ENCODE measurements around the gene ZNF316.

The ZNF316 gene

GRCh38 chr7:6691103-6691502 lies 54.0 kb downstream of the ZNF316 start:
- no peak for DNase-seq (ENCODE audit: low spot score)

DNA sequence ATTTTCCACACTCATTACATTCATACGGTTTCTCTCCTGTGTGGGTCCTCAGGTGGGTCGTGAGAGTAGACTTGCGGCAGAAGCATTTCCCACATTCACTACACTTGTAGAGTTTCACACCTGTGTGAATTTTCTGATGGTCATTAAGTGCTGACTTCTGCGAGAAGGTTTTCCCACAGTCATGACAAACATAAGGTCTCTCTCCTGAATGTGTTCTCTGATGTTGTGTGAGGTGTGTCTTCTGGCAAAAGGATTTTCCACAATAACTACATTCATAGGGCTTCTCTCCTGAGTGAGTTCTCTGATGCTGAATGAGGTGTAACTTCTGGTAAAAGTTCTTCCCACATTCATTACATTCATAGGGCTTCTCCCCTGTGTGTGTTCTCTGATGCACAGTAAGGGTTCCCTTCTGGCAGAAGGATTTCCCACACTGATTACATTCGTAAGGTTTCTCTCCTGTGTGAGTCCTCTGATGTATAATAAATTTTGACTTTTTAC lies 54.5 kb downstream of the ZNF316 start:
- DNase-seq (ENCODE audit: low spot score): no peak

GRCh38 chr7:6700793-6701192 lies 63.7 kb downstream of the ZNF316 start:
- DNase-seq (ENCODE audit: low spot score): no peak

DNA sequence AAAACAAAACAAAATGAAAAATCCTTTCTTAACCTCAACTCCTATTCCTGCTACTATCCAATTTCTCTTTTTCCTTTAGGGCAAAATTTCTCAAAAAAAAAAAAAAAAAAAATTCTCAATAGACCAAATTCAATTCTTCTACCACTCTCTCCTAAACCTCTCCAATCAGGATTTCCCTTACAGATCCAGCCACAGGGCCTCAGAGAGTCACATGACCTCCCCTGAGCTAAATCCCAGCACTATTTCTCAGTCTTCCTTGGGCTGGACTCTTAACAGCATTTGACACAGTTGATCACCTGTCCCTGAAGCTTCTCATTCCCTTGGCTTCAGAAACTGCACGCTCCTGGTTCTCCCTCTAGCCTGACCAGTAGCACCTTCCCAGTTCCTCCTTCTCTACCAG lies 64.7 kb downstream of the ZNF316 start:
- no peak for DNase-seq (ENCODE audit: low spot score)
